HG03135 (cell line): Measurements from ENCODE around the gene MAP1LC3A.
"Not testable (repeated sequence)": the region's sequence is repeated elsewhere in the genome, so short reads cannot be mapped to it uniquely, and the experiment has no call there.

Experiments used
- ATAC-seq: cut with Tn5 transposase; IDR thresholded peaks from one replicate; pipeline ENCODE4 v1.9.1; 2021; ENCODE audit warnings: mild to moderate bottlenecking, moderate library complexity; ENCODE audit not compliant: unreplicated experiment

Gene MAP1LC3A

GRCh38 chr20:34558320-34559218 lies at the start of gene MAP1LC3A:
MAP1LC3A (plus strand) TSS chr20:34558718; CDS start chr20:34558869, 151 bp downstream.
- no peak for ATAC-seq

GRCh38 chr20:34510575-34510974 lies 47.9 kb upstream of the MAP1LC3A start:
- ATAC-seq = no peak

- ATAC-seq = no peak
These were observed 46.6 kb upstream of the MAP1LC3A start for GRCh38 chr20:34511891-34512265.

- ATAC-seq = no peak
These were observed 46.1 kb upstream of the MAP1LC3A start for GRCh38 chr20:34512266-34512954.

- no peak for ATAC-seq
These were observed 45.5 kb upstream of the MAP1LC3A start for GRCh38 chr20:34512955-34513419.

GRCh38 chr20:34514034-34514433 lies 44.5 kb upstream of the MAP1LC3A start:
- not testable (repeated sequence) for ATAC-seq

- ATAC-seq = no peak
These were observed 43.5 kb upstream of the MAP1LC3A start for GRCh38 chr20:34514897-34515483.

GRCh38 chr20:34515484-34516246 lies 42.9 kb upstream of the MAP1LC3A start:
- peak; percentile 51 for ATAC-seq

- peak; percentile 61 for ATAC-seq
These were observed 42.0 kb upstream of the MAP1LC3A start, which contains the start of gene DYNLRB1 for GRCh38 chr20:34516247-34517113. DYNLRB1 (plus strand) TSS chr20:34516422; CDS start chr20:34516459, 37 bp downstream.

GRCh38 chr20:34517114-34517505 lies 41.4 kb upstream of the MAP1LC3A start:
- no peak for ATAC-seq

- ATAC-seq = not testable (repeated sequence)
These were observed 39.7 kb upstream of the MAP1LC3A start for GRCh38 chr20:34518863-34519262.

- ATAC-seq = not testable (repeated sequence)
These were observed 38.7 kb upstream of the MAP1LC3A start for GRCh38 chr20:34519841-34520240.

GRCh38 chr20:34522969-34523871 lies 35.3 kb upstream of the MAP1LC3A start:
- no peak for ATAC-seq

- ATAC-seq = no peak
These were observed 34.1 kb upstream of the MAP1LC3A start for GRCh38 chr20:34524426-34524825.

GRCh38 chr20:34525342-34525708 lies 33.2 kb upstream of the MAP1LC3A start:
- ATAC-seq = no peak

GRCh38 chr20:34525709-34526416 lies 32.7 kb upstream of the MAP1LC3A start:
- no peak for ATAC-seq

GRCh38 chr20:34526466-34526865 lies 32.1 kb upstream of the MAP1LC3A start:
- no peak for ATAC-seq

- ATAC-seq = no peak
These were observed 31.5 kb upstream of the MAP1LC3A start for GRCh38 chr20:34527016-34527415.
